HG03565 (cell line): Measurements from ENCODE around the gene HASPIN.
A peak's percentile ranks its signal among the peaks of the same experiment; 100 is the strongest.

Experiments used
- ATAC-seq: cut with Tn5 transposase; IDR thresholded peaks from one replicate; pipeline ENCODE4 v1.9.1; 2021; ENCODE audit warnings: mild to moderate bottlenecking, moderate library complexity; ENCODE audit not compliant: unreplicated experiment

Gene HASPIN

GRCh38 chr17:3723556-3724377, at the start of gene HASPIN:
Gene HASPIN (plus strand): TSS chr17:3723903. CDS start chr17:3723936, 33 bp downstream.
- peak; percentile 87 for ATAC-seq

GRCh38 chr17:3675886-3676285, 47.8 kb upstream of the HASPIN start:
- no peak for ATAC-seq

DNA sequence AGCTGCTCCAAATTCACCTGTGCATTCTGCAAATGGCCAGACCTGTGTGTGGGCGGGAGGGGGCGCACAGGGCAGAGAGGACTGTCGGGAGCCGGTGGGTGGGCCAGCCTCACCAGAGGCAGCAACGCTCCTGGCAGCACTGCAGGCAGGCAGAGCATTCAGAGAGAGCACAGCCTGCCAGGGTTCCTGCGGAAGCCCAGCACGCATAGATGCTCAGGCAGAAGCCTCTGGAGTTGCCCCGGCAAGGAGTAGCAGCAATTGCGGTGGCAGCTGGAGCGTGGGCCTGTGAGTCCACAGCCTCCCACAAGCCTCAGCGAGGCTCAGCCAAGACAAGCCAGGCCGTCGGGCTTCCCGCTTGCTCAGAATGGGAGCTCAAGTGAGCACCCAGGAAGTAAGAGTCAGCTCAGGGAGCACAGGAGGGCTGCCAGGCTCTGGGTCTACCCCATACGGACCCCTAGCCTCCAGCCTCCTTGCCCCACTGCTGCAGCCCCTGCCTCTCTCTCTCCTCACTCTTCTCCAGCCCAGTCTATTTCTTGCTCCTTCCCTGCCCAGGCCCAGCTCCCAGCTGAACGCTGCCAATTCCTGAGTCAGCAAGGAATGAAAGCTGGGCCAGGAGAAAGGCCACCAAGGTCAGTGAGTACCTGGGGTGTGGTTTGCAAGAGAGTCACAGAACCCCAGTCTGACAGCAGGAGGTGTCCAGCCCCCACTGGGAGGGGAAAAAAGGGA, 45.4 kb upstream of the HASPIN start:
- no peak for ATAC-seq

- ATAC-seq, result no peak
Measured at GRCh38 chr17:3678821-3679530, 44.7 kb upstream of the HASPIN start.

DNA sequence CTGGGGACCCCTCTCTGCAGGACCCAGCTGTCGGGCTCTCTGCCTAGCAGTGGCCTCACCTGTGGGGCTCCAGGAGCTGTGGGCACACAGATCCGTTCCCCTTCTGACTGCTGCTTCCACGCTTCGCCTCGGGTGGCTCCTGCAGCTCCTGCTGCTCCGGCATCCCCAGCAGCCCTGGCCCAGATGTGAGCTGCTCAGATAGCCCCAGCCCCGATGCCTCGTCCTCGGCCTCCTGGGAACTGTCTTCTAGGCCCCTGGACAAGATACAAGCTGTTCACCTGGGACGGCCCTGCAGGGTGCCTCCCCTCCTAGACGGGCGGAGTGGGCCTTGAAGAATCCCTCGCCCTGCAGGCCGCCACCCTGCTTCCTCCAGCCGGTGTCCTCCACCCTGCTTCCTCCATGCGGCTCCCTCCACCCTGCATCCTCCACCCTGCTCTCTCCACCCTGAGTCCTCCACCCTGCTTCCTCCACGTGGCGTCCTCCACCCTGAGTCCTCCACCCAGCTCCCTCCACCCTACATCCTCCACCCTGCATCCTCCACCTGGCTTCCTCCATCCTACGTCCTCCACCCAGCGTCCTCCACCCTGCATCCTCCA, 44.1 kb upstream of the HASPIN start:
- ATAC-seq, result no peak

DNA sequence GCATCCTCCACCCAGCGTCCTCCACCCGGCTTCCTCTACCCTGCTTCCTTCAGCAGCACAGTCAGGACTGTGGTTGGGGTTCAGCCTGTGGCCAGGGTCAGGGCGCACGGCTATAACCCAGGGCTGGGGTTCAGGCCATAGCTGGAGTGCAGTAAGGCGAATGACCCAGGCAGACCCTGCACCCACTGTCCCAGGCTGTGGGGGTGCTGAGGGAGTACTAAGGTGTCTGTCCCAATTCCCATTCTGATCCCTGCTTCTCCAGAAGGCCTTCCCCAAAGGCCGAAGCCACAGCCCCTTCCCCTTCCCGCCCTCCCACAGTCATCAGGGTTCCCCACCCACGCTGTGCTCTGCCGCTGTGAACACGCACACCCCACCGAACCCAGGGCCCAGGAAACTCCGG, 42.6 kb upstream of the HASPIN start:
- ATAC-seq, result no peak

- ATAC-seq, result no peak
Measured at GRCh38 chr17:3681565-3681964, 42.1 kb upstream of the HASPIN start.

DNA sequence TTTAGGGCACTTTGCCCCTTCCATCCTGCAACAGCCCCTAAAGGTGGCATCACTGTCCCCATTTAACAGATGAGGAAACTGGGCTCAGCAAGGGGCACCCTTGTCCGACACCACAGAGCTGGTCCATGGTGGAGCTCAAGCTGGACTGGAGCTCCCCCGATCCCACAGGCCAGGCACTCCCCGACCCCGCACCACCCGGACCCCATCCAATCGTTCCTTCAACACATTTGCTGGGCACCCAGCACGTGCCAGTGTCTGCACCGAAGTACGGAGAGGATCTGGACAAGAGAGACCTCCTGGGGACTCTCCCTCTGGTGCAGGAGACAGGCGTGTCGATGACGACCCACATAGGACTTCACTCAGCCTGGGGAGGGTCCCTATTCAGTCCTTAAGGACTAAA, 41.7 kb upstream of the HASPIN start:
- no peak for ATAC-seq

DNA sequence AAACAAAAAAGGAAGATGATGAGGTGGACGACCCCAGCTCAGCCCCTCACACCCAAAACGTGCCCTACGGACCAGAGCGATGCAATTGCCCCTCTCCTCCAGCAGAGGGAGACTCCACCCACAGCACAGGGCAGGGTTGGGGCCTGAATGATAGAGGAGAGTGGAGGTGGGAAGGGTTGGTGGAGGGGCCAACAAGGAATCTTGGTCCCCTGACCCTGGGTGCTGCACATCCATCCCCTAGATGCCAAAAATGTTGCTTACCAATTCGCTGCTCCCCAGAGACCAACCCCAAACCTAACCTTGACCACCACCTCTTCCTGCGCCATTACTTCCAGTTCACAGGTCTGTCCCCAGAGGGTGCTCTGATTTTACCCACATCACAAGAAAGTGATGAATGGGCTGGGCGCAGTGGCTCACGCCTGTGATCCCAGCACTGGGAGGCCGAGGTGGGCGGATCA, 40.6 kb upstream of the HASPIN start:
- no peak for ATAC-seq

GRCh38 chr17:3685174-3685573, 38.5 kb upstream of the HASPIN start:
- no peak for ATAC-seq

- ATAC-seq, result no peak
Measured at GRCh38 chr17:3688027-3688553, 35.6 kb upstream of the HASPIN start.

DNA sequence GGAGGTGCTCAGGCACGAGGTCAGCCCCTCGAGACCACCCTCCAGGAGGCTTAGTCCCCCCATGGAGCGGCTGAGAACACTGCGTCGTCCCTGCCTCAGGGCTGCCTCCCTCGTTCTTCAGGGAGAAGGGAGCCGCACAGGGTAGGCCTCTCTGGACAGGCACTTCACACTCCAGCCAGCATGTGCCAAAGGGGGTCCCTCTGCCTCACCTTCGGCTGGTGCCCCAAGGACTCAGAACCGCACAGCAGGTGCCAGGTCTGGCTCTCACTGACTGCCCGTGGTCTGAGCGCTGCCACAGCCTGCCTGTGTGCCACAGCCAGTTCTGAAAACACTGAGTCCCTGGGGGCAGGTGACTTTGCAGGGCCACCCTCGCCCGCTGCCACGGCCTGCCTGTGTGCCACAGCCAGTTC, 34.8 kb upstream of the HASPIN start:
- no peak for ATAC-seq

DNA sequence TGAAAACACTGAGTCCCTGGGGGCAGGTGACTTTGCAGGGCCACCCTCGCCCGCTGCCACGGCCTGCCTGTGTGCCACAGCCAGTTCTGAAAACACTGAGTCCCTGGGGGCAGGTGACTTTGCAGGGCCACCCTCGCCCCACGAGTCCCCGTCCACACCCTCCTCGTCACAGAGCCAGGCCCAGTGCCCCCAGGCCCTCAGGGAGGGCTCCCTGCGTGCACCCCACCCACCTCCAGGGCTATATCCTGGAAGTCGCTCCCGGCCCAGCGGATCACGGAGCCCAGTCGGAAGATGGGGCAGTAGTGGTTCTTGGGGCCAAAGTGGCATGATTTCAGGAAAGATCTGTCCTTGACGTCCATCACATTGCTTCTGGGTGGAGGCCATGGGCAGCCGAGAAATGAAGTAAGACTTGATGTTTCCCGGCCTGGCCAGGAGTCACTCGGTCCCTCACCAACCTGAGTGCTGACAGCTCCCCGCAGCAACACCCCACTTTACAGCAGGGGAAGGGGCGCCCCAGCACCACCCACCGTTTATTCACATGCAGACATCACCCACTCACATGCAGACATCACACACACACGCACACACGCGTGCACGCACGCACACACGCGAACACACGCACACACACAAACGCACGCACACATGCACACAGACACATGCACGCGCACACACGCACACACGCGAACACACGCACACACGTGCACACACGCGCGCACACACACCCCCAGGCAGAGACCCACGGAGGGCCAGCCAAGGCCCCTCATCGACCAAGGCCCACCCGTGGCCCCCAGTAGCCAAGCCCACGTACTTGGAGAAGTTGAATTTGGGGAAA, 34.2 kb upstream of the HASPIN start:
- no peak for ATAC-seq

- no peak for ATAC-seq
Measured at GRCh38 chr17:3690094-3690715, 33.5 kb upstream of the HASPIN start.

GRCh38 chr17:3691617-3692067, 32.1 kb upstream of the HASPIN start:
- ATAC-seq, result no peak

DNA sequence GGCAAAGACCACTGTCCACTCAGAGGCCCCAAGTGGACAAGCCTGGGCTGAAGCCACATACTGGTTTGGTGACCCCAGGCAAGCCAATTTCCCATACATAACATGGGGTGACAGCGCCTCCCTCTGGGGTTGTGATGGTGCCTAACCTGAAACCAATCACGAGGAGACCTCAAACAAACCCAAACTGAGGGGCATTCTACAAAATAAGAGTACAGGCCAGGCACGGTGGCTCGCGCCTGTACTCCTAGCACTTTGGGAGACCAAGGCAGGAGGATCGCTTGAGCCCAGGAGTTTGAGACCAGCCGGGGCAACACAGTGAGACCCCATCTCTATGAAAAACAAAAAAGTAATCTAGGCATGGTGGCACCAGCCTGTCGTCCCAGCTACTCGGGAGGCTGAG, 31.4 kb upstream of the HASPIN start:
- no peak for ATAC-seq

- no peak for ATAC-seq
Measured at GRCh38 chr17:3693141-3693540, 30.6 kb upstream of the HASPIN start.

GRCh38 chr17:3693829-3694231, 29.9 kb upstream of the HASPIN start:
- ATAC-seq, result peak; percentile 54

DNA sequence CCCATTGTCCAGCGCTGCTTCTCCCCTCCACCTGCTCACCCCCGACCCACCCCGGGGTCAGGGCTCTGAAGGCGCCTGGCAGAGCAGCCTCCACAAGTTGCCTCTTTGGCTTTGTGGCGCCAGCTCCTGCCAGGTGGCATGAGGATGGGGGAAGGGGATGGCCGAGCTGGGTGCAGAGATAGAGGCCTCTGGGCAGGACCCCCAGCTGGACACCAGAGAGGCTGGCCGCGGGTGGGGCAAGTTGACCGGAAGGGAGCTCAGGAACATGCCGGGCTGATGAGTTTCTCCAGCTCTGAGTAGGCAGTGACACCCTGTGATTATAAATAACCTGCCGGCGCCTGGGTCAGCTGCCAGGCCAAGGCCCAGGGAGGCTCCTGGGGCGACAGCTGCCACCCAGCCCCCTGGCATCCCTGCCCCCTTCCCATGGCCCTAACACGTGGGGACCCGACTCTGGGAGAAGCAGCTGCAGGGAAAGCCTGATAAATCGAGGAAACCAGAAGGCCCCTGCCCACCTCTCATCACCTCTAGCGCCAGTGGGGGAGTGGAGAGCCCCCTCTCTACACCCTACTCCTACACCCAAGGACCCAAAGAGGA, 28.5 kb upstream of the HASPIN start:
- ATAC-seq, result no peak
